Measurements from ENCODE around the gene PCNA.

DNA sequence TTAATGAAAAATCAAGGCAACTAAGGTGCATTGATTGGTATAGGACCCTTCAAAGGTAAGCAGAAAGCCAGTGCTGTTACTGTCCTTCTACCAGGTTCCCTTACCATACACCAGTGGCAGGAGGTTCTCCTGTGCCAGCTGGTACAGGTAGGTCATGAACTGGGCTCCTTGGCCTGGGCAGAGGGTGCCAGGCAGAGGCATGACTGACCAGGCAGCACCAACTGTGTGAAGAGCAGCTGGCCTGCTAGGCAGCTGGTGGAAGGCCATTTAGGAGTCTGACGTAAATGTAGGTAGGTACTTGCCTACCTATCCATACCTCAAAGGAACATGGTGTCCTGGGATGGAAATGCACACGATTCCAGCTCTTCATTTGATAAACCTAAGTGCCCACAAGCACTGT is 23.3 kb downstream of the PCNA start:
- TF ChIP-seq POLR2A (IDR thresholded peaks at IDR 0.05) (no peak), EP300 (IDR thresholded peaks at IDR 0.05) (no peak)
- TF ChIP-seq, protein P1, sequence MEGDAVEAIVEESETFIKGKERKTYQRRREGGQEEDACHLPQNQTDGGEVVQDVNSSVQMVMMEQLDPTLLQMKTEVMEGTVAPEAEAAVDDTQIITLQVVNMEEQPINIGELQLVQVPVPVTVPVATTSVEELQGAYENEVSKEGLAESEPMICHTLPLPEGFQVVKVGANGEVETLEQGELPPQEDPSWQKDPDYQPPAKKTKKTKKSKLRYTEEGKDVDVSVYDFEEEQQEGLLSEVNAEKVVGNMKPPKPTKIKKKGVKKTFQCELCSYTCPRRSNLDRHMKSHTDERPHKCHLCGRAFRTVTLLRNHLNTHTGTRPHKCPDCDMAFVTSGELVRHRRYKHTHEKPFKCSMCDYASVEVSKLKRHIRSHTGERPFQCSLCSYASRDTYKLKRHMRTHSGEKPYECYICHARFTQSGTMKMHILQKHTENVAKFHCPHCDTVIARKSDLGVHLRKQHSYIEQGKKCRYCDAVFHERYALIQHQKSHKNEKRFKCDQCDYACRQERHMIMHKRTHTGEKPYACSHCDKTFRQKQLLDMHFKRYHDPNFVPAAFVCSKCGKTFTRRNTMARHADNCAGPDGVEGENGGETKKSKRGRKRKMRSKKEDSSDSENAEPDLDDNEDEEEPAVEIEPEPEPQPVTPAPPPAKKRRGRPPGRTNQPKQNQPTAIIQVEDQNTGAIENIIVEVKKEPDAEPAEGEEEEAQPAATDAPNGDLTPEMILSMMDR (IDR thresholded peaks at IDR 0.05): no peak

All from tibial nerve (tissue), 4 donors.